Measurements from ENCODE around the gene PCDH15. TPM values are rescaled to one million over a fixed set of nuclear protein-coding genes. Genes with fewer than 3 reads are reported as not detected.

Gene PCDH15
- total and polyA plus RNA-seq, 2 of the 4 experiments (the other 2 are of a cell fraction) = not detected

DNA sequence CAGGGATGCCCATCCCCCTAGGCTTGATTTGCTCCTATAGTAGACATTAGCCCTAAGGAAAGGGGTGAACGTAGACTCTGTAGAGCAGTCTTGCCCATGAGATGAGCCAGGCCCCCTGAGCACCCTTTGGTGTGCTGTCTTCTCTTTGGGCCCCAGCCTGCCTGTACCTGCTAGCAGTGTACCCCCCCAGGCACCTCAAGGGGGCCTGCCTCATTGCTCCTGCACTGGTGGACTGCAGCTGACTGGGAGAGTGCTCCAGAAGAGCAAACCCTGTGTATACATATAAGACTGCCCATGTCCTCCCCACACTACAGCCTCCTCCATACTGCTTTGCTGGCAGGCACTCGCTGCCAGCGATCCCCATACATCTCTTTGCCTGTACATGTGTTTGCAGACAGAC is 206.7 kb downstream of the PCDH15 start:
- dilution Hi-C loops (cut with HindIII; ENCODE audit: low sequenced_read_pairs, unreplicated experiment) = no loop called here
- H4K91ac ChIP-seq (ENCODE audit: insufficient read depth, low read depth, low read length) = no peak overlapping the region
- no CpG with 5 or more reads among the region's 3 CpGs for WGBS, 2 experiments (ENCODE audit: extremely low coverage in 2 of 2, insufficient read length in 1 of 2)

More for the DNA sequence above, 206.7 kb downstream of the PCDH15 start:
- DNase-seq (no peak), ATAC-seq (ENCODE audit: low read depth) (no peak)
- in situ Hi-C loops (cut with MboI; ENCODE audit: low sequenced_read_pairs) (no loop called here), intact Hi-C loops (cut with micrococcal nuclease) (no loop called here)
- Histone ChIP-seq H3K4me2 (ENCODE audit: low read depth, low read length) (no peak overlapping the region), H3K9ac (ENCODE audit: low read depth, low read length) (no peak overlapping the region), H3K9me1 (ENCODE audit: insufficient read depth, low read length) (no peaks in the 10 kb centered on the region), H2AK5ac (ENCODE audit: low read depth, low read length) (no peak overlapping the region), H3K18ac (ENCODE audit: low read depth, low read length) (no peak overlapping the region), H3K23ac (ENCODE audit: low read depth, low read length) (no peak overlapping the region), H2BK15ac (ENCODE audit: low read depth, low read length) (no peak overlapping the region), H2AK9ac (replicated peaks; ENCODE audit: low read depth, low read length, poor library complexity) (no peak overlapping the region), H2BK5ac (ENCODE audit: low read depth, low read length, poor library complexity, severe bottlenecking) (no peak overlapping the region), H2BK20ac (ENCODE audit: low read depth, low read length) (no peak overlapping the region), H4K20me1 (ENCODE audit: insufficient read depth, low read length) (no peaks in the 10 kb centered on the region), H2BK120ac (ENCODE audit: low read depth, low read length) (no peak overlapping the region), H3K36me3 (ENCODE audit: control insufficient read depth, insufficient read depth, low read length) (no peaks in the 10 kb centered on the region), H3K27ac (ENCODE audit: insufficient read depth, low read length) (no peak overlapping the region), H3K14ac (replicated peaks; ENCODE audit: low read depth, low read length) (no peak overlapping the region), H3K56ac (ENCODE audit: extremely low read depth, insufficient read depth, low read length) (no peak overlapping the region), H4K8ac (ENCODE audit: low read depth in 2 of 2, low read length in 2 of 2) (no peak overlapping the region), H4K5ac (ENCODE audit: low read depth, low read length) (no peak overlapping the region), H3K4me1 (ENCODE audit: control insufficient read depth, insufficient read depth, low read length) (no peaks in the 10 kb centered on the region), H3K4me3 (ENCODE audit: insufficient read depth, low read depth, low read length) (no peak overlapping the region), H2AFZ (replicated peaks; ENCODE audit: low read length, poor library complexity) (no peak overlapping the region), H3K4ac (ENCODE audit: low read depth, low read length) (no peak overlapping the region), H3K9me3 (ENCODE audit: control insufficient read depth, insufficient read depth, low read length) (0 out of 2 replicates have a peak, but pooled peaks cover 5% of the 10 kb centered on the region), H3K79me1 (ENCODE audit: low read depth in 1 of 2, low read length in 2 of 2) (no peaks in the 10 kb centered on the region), H3K27me3 (ENCODE audit: control insufficient read depth, insufficient read depth, low read length) (no peaks in the 10 kb centered on the region)
- BruUV-seq (replicated peaks) = no TSS peak
- ChIA-PET CTCF (no interaction called here), POLR2A (ENCODE audit: unreplicated experiment) (no interaction called here)
- TF ChIP-seq POLR2A (IDR thresholded peaks at IDR 0.05; ENCODE audit: low read depth, low read length) (no peak), CEBPB (IDR thresholded peaks at IDR 0.05; ENCODE audit: low read depth, low read length) (no peak), RFX5 (IDR thresholded peaks at IDR 0.05; ENCODE audit: low read depth, low read length) (no peak), MXI1 (IDR thresholded peaks at IDR 0.05; ENCODE audit: borderline replicate concordance, low read depth, low read length) (no peak), RCOR1 (IDR thresholded peaks at IDR 0.05; ENCODE audit: insufficient replicate concordance, low read length) (no peak), BHLHE40 (IDR thresholded peaks at IDR 0.05; ENCODE audit: low read depth, low read length) (no peak), FOS (IDR thresholded peaks at IDR 0.05; ENCODE audit: low read depth, low read length) (no peak), RAD21 (IDR thresholded peaks at IDR 0.05; ENCODE audit: low read length) (no peak), CHD1 (IDR thresholded peaks at IDR 0.05; ENCODE audit: low read depth, low read length) (no peak), NFE2L2 (IDR thresholded peaks at IDR 0.05; ENCODE audit: low read depth, low read length) (no peak), MAZ (IDR thresholded peaks at IDR 0.05; ENCODE audit: borderline replicate concordance, low read depth, low read length) (no peak), SMC3 (IDR thresholded peaks at IDR 0.05; ENCODE audit: low read depth, low read length) (no peak)
- TF ChIP-seq, protein P1, sequence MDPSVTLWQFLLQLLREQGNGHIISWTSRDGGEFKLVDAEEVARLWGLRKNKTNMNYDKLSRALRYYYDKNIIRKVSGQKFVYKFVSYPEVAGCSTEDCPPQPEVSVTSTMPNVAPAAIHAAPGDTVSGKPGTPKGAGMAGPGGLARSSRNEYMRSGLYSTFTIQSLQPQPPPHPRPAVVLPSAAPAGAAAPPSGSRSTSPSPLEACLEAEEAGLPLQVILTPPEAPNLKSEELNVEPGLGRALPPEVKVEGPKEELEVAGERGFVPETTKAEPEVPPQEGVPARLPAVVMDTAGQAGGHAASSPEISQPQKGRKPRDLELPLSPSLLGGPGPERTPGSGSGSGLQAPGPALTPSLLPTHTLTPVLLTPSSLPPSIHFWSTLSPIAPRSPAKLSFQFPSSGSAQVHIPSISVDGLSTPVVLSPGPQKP (IDR thresholded peaks at IDR 0.05; ENCODE audit: borderline replicate concordance, low read depth, low read length) = no peak
- TF ChIP-seq, protein P2, sequence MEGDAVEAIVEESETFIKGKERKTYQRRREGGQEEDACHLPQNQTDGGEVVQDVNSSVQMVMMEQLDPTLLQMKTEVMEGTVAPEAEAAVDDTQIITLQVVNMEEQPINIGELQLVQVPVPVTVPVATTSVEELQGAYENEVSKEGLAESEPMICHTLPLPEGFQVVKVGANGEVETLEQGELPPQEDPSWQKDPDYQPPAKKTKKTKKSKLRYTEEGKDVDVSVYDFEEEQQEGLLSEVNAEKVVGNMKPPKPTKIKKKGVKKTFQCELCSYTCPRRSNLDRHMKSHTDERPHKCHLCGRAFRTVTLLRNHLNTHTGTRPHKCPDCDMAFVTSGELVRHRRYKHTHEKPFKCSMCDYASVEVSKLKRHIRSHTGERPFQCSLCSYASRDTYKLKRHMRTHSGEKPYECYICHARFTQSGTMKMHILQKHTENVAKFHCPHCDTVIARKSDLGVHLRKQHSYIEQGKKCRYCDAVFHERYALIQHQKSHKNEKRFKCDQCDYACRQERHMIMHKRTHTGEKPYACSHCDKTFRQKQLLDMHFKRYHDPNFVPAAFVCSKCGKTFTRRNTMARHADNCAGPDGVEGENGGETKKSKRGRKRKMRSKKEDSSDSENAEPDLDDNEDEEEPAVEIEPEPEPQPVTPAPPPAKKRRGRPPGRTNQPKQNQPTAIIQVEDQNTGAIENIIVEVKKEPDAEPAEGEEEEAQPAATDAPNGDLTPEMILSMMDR (conservative IDR thresholded peaks at IDR 0.05; ENCODE audit: low read depth, low read length) = no peak
- TF ChIP-seq, protein P3, sequence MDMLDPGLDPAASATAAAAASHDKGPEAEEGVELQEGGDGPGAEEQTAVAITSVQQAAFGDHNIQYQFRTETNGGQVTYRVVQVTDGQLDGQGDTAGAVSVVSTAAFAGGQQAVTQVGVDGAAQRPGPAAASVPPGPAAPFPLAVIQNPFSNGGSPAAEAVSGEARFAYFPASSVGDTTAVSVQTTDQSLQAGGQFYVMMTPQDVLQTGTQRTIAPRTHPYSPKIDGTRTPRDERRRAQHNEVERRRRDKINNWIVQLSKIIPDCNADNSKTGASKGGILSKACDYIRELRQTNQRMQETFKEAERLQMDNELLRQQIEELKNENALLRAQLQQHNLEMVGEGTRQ (IDR thresholded peaks at IDR 0.05; ENCODE audit: low read depth, low read length) = no peak

Measured in IMR-90 (cell line).